HEK293 (cell line): ENCODE results near the gene DNAI1.

Experiments
- KLF1 ChIP-seq: fragments of 450-650 bp; formaldehyde crosslinking; IDR thresholded peaks from 2 replicates; pipeline ENCODE4 v1.5.1; 2016; ENCODE audit warnings: missing biosample characterization, missing genetic modification characterization
- MEIS1 ChIP-seq: sonication (generic); formaldehyde crosslinking; IDR thresholded peaks from 2 replicates; pipeline ENCODE4 v1.8.1; 2022; ENCODE audit warnings: missing genetic modification reagents, mild to moderate bottlenecking, borderline replicate concordance
- MYNN ChIP-seq: fragments of 450-650 bp; formaldehyde crosslinking; IDR thresholded peaks from 2 replicates; pipeline ENCODE4 v1.5.1; 2016; ENCODE audit warnings: missing biosample characterization, missing genetic modification characterization, borderline replicate concordance
- MZF1 ChIP-seq: fragments of 450-650 bp; formaldehyde crosslinking; IDR thresholded peaks from 2 replicates; pipeline ENCODE4 v1.5.1; 2017; ENCODE audit warnings: missing biosample characterization, missing genetic modification characterization, borderline replicate concordance
- ZFP41 ChIP-seq: fragments of 450-650 bp; formaldehyde crosslinking; IDR thresholded peaks from 2 replicates; pipeline ENCODE4 v1.5.1; 2016; ENCODE audit warnings: missing biosample characterization, missing genetic modification characterization, borderline replicate concordance
- ZNF132 ChIP-seq: fragments of 450-650 bp; formaldehyde crosslinking; IDR thresholded peaks from 2 replicates; pipeline ENCODE4 v1.5.1; 2017; ENCODE audit warnings: missing biosample characterization, missing genetic modification characterization, borderline replicate concordance
- ZNF292 ChIP-seq: fragments of 450-650 bp; formaldehyde crosslinking; IDR thresholded peaks from 2 replicates; pipeline ENCODE4 v1.5.1; 2016; ENCODE audit warnings: low read depth, missing biosample characterization, missing genetic modification characterization, borderline replicate concordance
- ZNF629 ChIP-seq: fragments of 450-650 bp; formaldehyde crosslinking; IDR thresholded peaks from 2 replicates; pipeline ENCODE4 v1.5.1; 2017; ENCODE audit warnings: missing biosample characterization, missing genetic modification characterization
- ZNF707 ChIP-seq: fragments of 450-650 bp; formaldehyde crosslinking; IDR thresholded peaks from 2 replicates; pipeline ENCODE4 v1.5.1; 2016; ENCODE audit warnings: missing biosample characterization, missing genetic modification characterization
- TF ChIP-seq, protein P1 (sequence below): fragments of 450-650 bp; formaldehyde crosslinking; IDR thresholded peaks from 2 replicates; pipeline ENCODE4 v1.5.1; 2016; ENCODE audit warnings: missing biosample characterization, missing genetic modification characterization
- TF ChIP-seq, protein P2 (sequence below): fragments of 450-650 bp; formaldehyde crosslinking; conservative IDR thresholded peaks from 2 replicates; pipeline ENCODE4 v1.5.1; 2016; ENCODE audit warnings: low read depth, missing biosample characterization, missing genetic modification characterization
- TF ChIP-seq, protein P3 (sequence below): sonication (generic); formaldehyde crosslinking; IDR thresholded peaks from 2 replicates; pipeline ENCODE4 v1.8.1; 2022; ENCODE audit warnings: mild to moderate bottlenecking, moderate library complexity, missing genetic modification reagents
- TF ChIP-seq, protein P4 (sequence below): fragments of 450-650 bp; IDR thresholded peaks from 2 replicates; pipeline ENCODE4 v1.5.1; 2018; ENCODE audit warnings: missing biosample characterization, missing genetic modification characterization
- TF ChIP-seq, protein P5 (sequence below): fragments of 450-650 bp; formaldehyde crosslinking; IDR thresholded peaks from 2 replicates; pipeline ENCODE4 v1.5.1; 2016; ENCODE audit warnings: missing biosample characterization, missing genetic modification characterization
- TF ChIP-seq, protein P6 (sequence below): fragments of 450-650 bp; formaldehyde crosslinking; IDR thresholded peaks from 2 replicates; pipeline ENCODE4 v1.5.1; 2016; ENCODE audit warnings: missing biosample characterization, missing genetic modification characterization, borderline replicate concordance
- TF ChIP-seq, protein P7 (sequence below): fragments of 450-650 bp; formaldehyde crosslinking; IDR thresholded peaks from 2 replicates; pipeline ENCODE4 v1.5.1; 2016; ENCODE audit warnings: missing biosample characterization, missing genetic modification characterization
- TF ChIP-seq, protein P8 (sequence below): fragments of 450-650 bp; formaldehyde crosslinking; IDR thresholded peaks from 2 replicates; pipeline ENCODE4 v1.5.1; 2017; ENCODE audit warnings: missing biosample characterization, missing genetic modification characterization

DNAI1 gene

DNA sequence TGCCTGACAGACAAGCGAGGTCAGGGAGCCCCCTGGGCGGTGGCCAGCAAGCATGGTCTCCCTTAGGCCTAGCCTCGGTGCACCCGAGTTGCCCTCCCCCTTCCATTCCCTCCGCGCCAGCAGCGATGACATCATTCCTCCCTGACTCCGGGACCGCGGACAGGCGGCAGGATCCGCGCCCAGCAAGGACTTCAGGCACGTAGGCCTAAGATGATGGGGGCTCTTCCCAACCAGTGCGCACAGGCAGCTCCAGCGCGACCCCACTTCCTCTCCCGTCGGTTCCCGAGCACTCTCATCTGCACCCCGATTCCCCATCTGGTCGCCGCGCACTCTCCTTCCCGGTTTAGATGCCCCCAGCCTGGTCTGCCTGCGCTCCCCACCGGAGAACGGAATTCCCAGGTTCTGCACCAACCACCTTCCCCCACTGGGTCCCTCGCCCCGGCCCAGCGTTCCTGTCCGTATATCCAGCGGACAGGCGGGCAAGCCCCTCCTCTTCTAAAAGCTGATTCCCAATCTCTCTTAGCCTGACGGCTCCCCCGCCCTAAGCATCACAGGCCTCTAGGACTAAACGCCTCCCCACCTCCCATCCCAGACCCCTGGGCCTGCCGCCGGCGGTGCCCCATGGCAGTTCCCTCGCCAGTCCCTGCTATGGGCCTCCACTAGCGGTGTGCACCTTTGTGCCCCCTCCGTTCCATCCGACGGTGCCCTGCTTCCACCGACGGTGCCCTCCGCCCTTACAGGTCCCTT is 1.2 kb upstream of the DNAI1 start (continued):
- TF ChIP-seq, protein P1, sequence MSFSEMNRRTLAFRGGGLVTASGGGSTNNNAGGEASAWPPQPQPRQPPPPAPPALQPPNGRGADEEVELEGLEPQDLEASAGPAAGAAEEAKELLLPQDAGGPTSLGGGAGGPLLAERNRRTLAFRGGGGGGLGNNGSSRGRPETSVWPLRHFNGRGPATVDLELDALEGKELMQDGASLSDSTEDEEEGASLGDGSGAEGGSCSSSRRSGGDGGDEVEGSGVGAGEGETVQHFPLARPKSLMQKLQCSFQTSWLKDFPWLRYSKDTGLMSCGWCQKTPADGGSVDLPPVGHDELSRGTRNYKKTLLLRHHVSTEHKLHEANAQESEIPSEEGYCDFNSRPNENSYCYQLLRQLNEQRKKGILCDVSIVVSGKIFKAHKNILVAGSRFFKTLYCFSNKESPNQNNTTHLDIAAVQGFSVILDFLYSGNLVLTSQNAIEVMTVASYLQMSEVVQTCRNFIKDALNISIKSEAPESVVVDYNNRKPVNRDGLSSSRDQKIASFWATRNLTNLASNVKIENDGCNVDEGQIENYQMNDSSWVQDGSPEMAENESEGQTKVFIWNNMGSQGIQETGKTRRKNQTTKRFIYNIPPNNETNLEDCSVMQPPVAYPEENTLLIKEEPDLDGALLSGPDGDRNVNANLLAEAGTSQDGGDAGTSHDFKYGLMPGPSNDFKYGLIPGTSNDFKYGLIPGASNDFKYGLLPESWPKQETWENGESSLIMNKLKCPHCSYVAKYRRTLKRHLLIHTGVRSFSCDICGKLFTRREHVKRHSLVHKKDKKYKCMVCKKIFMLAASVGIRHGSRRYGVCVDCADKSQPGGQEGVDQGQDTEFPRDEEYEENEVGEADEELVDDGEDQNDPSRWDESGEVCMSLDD, result peak; percentile 58; the same call in 1 of the 2 replicates
- TF ChIP-seq KLF1 (tag by site-specific recombination) (peak; percentile 29; the same call in 1 of the 2 replicates), ZNF629 (tag by site-specific recombination) (peak; percentile 94), ZNF707 (tag by site-specific recombination) (no peak), MZF1 (tag by site-specific recombination) (no peak), MEIS1 (no peak), ZNF292 (no peak), ZFP41 (no peak), MYNN (tag by site-specific recombination) (no peak), ZNF132 (no peak)
- TF ChIP-seq, protein P2, sequence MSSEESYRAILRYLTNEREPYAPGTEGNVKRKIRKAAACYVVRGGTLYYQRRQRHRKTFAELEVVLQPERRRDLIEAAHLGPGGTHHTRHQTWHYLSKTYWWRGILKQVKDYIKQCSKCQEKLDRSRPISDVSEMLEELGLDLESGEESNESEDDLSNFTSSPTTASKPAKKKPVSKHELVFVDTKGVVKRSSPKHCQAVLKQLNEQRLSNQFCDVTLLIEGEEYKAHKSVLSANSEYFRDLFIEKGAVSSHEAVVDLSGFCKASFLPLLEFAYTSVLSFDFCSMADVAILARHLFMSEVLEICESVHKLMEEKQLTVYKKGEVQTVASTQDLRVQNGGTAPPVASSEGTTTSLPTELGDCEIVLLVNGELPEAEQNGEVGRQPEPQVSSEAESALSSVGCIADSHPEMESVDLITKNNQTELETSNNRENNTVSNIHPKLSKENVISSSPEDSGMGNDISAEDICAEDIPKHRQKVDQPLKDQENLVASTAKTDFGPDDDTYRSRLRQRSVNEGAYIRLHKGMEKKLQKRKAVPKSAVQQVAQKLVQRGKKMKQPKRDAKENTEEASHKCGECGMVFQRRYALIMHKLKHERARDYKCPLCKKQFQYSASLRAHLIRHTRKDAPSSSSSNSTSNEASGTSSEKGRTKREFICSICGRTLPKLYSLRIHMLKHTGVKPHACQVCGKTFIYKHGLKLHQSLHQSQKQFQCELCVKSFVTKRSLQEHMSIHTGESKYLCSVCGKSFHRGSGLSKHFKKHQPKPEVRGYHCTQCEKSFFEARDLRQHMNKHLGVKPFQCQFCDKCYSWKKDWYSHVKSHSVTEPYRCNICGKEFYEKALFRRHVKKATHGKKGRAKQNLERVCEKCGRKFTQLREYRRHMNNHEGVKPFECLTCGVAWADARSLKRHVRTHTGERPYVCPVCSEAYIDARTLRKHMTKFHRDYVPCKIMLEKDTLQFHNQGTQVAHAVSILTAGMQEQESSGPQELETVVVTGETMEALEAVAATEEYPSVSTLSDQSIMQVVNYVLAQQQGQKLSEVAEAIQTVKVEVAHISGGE (tag by site-specific recombination), result peak; percentile 84
- TF ChIP-seq, protein P3, sequence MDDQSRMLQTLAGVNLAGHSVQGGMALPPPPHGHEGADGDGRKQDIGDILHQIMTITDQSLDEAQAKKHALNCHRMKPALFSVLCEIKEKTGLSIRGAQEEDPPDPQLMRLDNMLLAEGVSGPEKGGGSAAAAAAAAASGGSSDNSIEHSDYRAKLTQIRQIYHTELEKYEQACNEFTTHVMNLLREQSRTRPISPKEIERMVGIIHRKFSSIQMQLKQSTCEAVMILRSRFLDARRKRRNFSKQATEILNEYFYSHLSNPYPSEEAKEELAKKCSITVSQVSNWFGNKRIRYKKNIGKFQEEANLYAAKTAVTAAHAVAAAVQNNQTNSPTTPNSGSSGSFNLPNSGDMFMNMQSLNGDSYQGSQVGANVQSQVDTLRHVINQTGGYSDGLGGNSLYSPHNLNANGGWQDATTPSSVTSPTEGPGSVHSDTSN (CRISPR knock-in tag), result no peak
- TF ChIP-seq, protein P4, sequence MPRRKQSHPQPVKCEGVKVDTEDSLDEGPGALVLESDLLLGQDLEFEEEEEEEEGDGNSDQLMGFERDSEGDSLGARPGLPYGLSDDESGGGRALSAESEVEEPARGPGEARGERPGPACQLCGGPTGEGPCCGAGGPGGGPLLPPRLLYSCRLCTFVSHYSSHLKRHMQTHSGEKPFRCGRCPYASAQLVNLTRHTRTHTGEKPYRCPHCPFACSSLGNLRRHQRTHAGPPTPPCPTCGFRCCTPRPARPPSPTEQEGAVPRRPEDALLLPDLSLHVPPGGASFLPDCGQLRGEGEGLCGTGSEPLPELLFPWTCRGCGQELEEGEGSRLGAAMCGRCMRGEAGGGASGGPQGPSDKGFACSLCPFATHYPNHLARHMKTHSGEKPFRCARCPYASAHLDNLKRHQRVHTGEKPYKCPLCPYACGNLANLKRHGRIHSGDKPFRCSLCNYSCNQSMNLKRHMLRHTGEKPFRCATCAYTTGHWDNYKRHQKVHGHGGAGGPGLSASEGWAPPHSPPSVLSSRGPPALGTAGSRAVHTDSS (tag by site-specific recombination), result no peak
- TF ChIP-seq, protein P5, sequence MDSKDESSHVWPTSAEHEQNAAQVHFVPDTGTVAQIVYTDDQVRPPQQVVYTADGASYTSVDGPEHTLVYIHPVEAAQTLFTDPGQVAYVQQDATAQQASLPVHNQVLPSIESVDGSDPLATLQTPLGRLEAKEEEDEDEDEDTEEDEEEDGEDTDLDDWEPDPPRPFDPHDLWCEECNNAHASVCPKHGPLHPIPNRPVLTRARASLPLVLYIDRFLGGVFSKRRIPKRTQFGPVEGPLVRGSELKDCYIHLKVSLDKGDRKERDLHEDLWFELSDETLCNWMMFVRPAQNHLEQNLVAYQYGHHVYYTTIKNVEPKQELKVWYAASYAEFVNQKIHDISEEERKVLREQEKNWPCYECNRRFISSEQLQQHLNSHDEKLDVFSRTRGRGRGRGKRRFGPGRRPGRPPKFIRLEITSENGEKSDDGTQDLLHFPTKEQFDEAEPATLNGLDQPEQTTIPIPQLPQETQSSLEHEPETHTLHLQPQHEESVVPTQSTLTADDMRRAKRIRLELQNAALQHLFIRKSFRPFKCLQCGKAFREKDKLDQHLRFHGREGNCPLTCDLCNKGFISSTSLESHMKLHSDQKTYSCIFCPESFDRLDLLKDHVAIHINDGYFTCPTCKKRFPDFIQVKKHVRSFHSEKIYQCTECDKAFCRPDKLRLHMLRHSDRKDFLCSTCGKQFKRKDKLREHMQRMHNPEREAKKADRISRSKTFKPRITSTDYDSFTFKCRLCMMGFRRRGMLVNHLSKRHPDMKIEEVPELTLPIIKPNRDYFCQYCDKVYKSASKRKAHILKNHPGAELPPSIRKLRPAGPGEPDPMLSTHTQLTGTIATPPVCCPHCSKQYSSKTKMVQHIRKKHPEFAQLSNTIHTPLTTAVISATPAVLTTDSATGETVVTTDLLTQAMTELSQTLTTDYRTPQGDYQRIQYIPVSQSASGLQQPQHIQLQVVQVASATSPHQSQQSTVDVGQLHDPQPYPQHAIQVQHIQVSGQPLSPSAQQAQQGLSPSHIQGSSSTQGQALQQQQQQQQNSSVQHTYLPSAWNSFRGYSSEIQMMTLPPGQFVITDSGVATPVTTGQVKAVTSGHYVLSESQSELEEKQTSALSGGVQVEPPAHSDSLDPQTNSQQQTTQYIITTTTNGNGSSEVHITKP (tag by site-specific recombination), result peak; percentile 66
- TF ChIP-seq, protein P6, sequence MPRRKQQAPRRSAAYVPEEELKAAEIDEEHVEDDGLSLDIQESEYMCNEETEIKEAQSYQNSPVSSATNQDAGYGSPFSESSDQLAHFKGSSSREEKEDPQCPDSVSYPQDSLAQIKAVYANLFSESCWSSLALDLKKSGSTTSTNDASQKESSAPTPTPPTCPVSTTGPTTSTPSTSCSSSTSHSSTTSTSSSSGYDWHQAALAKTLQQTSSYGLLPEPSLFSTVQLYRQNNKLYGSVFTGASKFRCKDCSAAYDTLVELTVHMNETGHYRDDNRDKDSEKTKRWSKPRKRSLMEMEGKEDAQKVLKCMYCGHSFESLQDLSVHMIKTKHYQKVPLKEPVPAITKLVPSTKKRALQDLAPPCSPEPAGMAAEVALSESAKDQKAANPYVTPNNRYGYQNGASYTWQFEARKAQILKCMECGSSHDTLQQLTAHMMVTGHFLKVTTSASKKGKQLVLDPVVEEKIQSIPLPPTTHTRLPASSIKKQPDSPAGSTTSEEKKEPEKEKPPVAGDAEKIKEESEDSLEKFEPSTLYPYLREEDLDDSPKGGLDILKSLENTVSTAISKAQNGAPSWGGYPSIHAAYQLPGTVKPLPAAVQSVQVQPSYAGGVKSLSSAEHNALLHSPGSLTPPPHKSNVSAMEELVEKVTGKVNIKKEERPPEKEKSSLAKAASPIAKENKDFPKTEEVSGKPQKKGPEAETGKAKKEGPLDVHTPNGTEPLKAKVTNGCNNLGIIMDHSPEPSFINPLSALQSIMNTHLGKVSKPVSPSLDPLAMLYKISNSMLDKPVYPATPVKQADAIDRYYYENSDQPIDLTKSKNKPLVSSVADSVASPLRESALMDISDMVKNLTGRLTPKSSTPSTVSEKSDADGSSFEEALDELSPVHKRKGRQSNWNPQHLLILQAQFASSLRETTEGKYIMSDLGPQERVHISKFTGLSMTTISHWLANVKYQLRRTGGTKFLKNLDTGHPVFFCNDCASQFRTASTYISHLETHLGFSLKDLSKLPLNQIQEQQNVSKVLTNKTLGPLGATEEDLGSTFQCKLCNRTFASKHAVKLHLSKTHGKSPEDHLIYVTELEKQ, result no peak; the same call in 1 of the 2 replicates
- TF ChIP-seq, protein P7, sequence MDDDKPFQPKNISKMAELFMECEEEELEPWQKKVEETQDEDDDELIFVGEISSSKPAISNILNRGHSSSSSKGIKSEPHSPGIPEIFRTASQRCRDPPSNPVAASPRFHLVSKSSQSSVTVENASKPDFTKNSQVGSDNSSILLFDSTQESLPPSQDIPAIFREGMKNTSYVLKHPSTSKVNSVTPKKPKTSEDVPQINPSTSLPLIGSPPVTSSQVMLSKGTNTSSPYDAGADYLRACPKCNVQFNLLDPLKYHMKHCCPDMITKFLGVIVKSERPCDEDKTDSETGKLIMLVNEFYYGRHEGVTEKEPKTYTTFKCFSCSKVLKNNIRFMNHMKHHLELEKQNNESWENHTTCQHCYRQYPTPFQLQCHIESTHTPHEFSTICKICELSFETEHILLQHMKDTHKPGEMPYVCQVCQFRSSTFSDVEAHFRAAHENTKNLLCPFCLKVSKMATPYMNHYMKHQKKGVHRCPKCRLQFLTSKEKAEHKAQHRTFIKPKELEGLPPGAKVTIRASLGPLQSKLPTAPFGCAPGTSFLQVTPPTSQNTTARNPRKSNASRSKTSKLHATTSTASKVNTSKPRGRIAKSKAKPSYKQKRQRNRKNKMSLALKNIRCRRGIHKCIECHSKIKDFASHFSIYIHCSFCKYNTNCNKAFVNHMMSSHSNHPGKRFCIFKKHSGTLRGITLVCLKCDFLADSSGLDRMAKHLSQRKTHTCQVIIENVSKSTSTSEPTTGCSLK, result no peak
- TF ChIP-seq, protein P8, sequence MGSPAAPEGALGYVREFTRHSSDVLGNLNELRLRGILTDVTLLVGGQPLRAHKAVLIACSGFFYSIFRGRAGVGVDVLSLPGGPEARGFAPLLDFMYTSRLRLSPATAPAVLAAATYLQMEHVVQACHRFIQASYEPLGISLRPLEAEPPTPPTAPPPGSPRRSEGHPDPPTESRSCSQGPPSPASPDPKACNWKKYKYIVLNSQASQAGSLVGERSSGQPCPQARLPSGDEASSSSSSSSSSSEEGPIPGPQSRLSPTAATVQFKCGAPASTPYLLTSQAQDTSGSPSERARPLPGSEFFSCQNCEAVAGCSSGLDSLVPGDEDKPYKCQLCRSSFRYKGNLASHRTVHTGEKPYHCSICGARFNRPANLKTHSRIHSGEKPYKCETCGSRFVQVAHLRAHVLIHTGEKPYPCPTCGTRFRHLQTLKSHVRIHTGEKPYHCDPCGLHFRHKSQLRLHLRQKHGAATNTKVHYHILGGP, result no peak
